HG03460 (cell line): ENCODE data around the gene PRKAR2A.
"Not testable (repeated sequence)": the region's sequence is repeated elsewhere in the genome, so short reads cannot be mapped to it uniquely, and the experiment has no call there.

Source experiments
- ATAC-seq: cut with Tn5 transposase; IDR thresholded peaks from one replicate; pipeline ENCODE4 v1.9.1; 2021; ENCODE audit not compliant: unreplicated experiment

The PRKAR2A gene

GRCh38 chr3:48782046-48782445, 65.6 kb downstream of the PRKAR2A start:
- no peak for ATAC-seq

GRCh38 chr3:48778565-48778964, 69.1 kb downstream of the PRKAR2A start:
- ATAC-seq = not testable (repeated sequence)

DNA sequence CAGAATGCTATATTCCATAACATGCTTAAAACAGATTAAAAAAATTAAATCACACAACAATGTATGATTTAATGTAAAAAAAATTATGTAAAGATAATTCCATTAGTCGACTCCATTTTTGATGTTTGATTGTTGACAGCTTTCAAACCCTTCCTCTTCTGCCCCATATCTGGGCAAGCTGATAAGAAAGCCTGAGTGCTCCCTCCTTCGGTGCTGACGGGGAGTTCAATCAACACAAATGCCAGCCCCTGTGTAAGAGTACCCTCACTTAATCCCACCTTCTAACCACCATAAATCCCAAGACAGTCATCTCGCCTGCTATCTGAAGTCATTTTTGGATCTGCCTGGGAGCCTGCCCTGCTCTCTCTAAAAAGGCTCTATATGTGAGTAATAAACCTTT, 70.8 kb downstream of the PRKAR2A start:
- ATAC-seq = no peak

DNA sequence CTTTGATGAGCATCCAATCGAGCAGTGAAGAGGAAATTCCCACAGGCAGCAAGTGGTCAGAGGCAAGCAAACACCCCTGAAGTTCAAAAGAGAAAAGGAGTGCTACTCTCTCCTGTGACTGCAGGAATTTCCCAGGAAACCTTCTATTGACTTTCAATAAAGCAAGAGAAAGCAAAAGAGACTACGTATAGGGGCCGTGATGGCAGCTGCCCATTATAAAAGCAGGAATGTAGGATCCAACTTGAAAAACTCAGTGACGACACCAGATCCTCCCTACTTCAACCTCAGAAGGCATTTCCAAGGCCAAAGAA, 77.5 kb downstream of the PRKAR2A start:
- ATAC-seq = no peak

- ATAC-seq = no peak
These were observed 82.3 kb downstream of the PRKAR2A start for GRCh38 chr3:48765376-48765775.

DNA sequence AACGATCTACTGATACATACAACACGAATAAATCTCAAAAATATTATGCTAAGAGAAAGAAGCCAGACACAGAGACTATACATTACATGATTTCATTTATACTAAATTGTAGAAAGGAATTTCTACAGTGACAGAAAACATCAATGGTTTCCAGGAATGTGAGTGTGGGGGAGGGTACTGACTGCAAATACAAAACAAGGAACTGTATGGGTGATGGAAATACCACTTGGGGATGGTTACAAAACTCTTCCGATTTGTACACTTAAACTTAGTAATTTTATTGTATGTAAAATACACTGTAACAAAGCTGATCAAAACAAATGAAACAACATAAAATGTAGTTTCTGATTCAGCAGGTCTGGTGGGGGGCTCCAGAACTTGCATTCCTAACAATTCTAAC, 84.9 kb downstream of the PRKAR2A start:
- ATAC-seq = no peak

- not testable (repeated sequence) for ATAC-seq
These were observed 87.6 kb downstream of the PRKAR2A start for GRCh38 chr3:48759991-48760540.

GRCh38 chr3:48759531-48759930, 88.1 kb downstream of the PRKAR2A start:
- not testable (repeated sequence) for ATAC-seq

DNA sequence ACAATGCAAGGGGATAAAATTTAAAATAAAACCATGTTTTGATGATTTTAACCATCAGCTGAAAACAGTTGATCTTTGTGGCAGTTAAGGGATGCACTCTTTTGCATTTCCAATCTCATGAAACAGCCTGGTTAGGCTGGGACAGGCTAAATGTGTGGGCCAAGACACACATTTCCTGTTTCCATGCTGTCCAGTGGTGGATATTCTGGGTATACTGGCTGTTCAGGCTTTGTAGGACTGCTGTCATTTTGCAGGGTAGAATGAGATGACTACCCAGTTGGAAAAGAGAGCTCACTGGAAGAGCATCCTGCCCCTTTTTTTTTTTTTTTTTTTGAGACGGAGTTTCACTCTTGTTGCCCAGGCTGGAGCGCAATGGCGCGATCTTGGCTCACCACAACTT, 88.6 kb downstream of the PRKAR2A start:
- ATAC-seq = no peak

DNA sequence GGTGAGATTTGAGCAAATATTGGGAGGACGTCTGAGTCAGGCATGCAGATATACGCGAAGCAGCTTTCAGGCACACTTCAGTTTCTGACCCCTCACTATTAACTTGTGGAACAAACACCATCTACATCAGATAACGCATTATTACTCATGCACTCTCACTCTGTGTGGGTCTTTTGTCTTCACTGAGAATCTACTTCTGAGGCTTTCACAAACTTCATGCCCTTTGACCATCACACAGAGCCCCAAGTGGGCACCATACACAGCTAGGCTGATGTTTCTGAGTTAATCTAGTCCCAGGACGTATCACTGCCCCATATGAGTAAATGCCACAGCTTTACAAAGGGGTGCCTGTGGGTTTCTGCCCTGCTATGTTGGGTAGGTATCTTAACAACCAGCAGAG, 91.0 kb downstream of the PRKAR2A start:
- no peak for ATAC-seq

DNA sequence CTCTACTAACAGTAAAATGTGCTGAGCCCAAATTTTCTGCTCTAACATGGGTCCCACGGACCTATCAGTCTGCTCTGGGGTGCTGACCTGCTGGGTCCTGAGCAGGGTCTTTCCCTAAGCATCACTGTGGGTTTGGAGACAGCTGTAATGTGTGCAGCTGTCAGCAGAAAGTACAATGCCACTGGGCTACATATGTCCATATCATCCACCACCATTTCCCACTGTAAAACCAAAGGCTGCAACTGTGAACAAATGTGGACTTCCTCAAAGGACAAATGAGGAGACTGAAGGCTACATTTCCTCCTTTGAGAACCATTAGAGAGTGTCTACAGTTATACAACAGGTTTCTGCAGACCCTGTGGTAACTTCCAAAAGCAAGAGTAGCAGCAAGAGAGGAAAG, 96.8 kb downstream of the PRKAR2A start:
- no peak for ATAC-seq

DNA sequence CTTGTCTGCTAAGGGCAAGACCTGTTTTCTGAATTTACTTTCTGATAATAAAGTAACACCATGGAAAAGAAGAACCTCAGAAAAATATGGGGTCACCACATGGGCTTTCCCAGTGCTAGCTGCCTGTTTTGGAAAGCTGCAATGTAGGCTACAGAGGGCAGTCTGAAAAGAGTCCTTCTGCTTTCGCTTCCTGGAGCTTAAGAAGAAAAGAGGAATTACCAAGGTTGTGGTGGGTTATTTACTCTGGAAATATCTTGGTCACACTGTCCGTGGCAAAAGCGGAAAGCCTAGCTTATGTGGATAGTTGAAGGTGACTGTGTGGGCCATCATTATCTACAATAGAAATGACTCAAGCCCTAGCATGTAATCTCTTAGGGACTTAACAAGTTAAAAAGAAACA, 98.9 kb downstream of the PRKAR2A start:
- ATAC-seq = no peak

DNA sequence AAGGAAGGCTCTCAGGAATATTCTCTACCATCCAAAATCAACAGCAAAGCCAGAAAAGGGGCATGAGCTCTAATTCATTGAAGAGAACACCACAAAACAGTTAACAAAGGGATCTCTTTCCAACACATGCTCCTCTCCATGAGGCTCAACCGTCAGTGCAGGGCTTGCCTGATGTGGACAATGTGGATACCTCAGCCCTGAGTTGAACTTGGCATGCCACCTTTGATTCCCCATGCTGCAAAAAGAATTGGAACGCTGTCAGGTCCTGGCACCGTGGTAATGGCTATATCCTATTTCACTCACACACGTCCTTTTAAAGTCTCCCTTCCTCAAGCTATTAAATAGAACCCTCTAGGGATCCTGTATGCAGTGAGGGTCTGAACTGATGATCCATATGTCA, 100.0 kb downstream of the PRKAR2A start:
- no peak for ATAC-seq

GRCh38 chr3:48747015-48747615, 100.6 kb downstream of the PRKAR2A start:
- no peak for ATAC-seq

GRCh38 chr3:48743773-48744172, 103.9 kb downstream of the PRKAR2A start:
- no peak for ATAC-seq

- ATAC-seq = not testable (repeated sequence)
These were observed 106.4 kb downstream of the PRKAR2A start for GRCh38 chr3:48741226-48741625.

GRCh38 chr3:48739955-48740823, 107.5 kb downstream of the PRKAR2A start:
- no peak for ATAC-seq

GRCh38 chr3:48739617-48739954, 108.1 kb downstream of the PRKAR2A start:
- no peak for ATAC-seq

DNA sequence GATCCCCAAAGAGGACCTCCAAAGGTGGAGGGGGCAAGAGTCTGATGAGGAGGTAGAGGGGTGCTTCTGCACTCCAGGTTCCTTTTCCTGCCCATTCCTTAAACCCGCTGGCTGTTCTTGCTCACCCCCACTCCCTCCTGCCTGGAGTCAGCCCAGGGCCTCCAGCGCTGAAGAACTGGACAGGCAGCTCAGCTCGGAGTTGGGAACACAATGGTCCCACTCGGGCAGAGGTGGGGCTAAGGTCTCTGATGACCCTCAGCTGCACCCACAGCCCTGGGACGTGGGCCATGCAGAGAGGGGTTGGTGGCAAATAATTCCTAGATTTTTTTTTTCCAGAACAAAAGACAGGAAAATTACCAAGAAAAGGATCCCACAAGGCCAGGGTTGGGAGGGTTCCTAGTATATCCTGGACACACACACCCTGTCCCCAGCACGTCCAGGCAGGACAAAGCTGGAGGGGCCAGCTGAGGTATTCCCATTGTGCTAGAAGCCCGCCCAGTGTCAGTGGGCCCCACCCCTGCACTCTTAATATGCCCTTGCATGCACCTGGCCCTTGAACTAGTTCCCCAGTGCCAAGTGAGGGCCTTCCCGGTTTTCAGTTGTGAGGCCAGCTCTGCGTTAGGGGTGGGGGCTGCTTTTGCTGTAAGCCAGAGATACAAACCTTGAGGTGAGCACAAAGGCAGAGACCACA, 108.6 kb downstream of the PRKAR2A start:
- no peak for ATAC-seq

DNA sequence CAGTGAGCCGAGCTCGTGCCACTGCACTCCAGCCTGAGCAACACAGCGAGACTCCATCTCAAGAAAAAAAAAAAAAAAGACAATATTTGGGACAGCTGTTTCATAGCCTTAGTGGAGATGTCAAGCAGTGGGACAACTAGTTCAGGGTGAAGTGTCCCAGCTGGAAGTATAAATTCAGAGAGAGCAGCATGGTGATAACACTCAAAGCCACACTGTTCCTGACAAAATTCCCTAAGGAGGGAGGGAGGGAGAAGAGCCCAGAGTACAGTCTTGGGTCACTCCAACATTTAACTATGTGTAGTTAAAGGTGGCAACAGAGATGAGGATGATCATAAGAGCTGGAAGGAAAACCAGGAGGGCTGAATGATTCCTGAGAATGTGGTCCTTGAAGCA, 109.5 kb downstream of the PRKAR2A start:
- ATAC-seq = no peak

DNA sequence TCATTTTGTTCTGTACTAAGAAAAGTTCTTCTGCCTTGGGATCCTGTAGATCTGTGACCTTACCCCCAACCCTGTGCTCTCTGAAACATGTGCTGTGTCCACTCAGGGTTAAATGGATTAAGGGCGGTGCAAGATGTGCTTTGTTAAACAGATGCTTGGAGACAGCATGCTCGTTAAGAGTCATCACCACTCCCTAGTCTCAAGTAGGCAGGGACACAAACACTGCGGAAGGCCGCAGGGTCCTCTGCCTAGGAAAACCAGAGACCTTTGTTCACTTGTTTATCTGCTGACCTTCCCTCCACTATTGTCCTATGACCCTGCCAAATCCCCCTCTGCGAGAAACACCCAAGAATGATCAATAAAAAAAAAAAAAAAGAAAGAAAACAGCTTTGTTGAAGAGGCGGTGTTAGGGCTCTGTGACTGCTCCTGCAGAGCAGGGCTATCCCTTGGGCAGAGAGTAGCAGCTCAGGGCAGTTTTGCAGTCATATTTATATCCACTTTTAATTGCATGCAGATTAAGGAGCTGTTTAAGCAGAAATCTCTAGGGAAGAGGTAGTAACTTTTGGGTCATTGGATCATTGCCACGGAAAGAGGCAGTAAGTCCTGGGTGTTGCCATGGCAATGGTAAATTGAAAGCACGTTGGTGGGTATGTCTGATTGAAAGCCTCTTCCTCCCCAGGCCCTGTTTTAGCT, 112.5 kb downstream of the PRKAR2A start:
- not testable (repeated sequence) for ATAC-seq
